Activated CD4-positive, alpha-beta T cell treated with anti-CD3 and anti-CD28 coated beads for 48 hours (primary cell): ENCODE data around the gene ZNF777.
"Not testable (repeated sequence)": the region's sequence is repeated elsewhere in the genome, so short reads cannot be mapped to it uniquely, and the experiment has no call there.

ENCODE experiments used
- DNase-seq: peaks from one replicate; pipeline ENCODE4 v3.0.0-alpha.2; 2020

Gene ZNF777

GRCh38 chr7:149450821-149451220 lies 10.0 kb downstream of the ZNF777 start:
- no peak for DNase-seq

DNA sequence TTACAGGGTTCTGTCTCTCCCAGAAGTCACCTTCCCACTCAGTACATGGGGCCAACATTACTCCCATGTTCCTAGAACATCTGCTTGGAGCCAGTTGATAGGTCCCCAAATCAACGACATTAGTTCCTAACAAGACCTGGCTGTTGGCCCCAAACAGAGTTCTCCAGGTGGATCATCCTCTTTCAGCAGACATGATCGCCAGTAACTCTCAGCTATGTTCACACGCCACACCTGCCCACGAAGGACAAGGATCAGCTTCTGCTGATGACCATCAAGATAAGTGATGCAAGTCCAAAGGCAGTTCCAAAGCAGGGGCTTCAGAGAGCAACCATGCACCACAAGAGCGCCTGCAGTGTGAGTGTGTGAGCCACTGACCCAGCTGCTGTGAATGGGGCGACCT lies 11.0 kb downstream of the ZNF777 start:
- no peak for DNase-seq

DNA sequence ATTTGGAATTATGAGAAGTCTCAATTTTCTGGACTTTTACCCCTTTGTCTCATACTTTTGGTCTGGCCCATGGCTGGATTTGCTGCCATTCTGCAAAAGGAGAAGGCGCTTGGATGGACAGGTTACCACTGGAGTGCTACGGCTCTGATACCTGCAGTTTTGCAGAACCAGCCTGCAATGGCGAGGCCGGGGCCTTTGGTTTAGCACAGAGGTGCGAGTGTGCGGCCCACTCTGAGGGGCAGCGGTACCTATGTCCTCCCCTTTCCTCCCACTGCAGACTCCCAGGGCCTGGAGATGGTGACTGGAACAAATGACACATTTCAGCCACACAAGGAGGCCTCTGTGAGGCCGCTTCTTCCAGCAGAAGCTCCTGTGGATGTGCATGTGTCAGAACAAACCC lies 11.9 kb downstream of the ZNF777 start:
- no peak for DNase-seq

GRCh38 chr7:149446026-149446425 lies 14.8 kb downstream of the ZNF777 start:
- DNase-seq = not testable (repeated sequence)

GRCh38 chr7:149444287-149444686 lies 16.6 kb downstream of the ZNF777 start:
- no peak for DNase-seq

- no peak for DNase-seq
These were observed 17.3 kb downstream of the ZNF777 start for GRCh38 chr7:149443523-149443922.

- no peak for DNase-seq
These were observed 17.9 kb downstream of the ZNF777 start for GRCh38 chr7:149442924-149443323.

DNA sequence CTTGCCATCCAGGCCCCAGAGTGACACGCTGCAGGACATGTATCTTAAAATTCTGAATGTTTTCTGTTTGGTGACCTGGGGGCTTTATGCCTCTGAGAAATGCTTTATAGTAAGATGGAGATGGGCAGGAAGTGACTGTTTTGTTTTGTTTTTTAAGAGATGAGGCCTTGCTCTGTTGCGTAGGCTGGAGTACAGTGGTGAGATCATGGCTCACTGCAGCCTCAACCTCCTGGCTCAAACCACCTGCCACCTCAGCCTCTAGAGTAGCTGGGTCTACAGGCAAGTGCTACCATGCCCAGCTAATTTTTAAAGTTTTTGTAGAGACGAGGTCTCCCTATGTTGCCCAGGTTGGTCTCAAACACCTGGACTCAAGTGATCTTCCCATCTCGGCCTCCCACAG lies 20.6 kb downstream of the ZNF777 start:
- peak; percentile 25 for DNase-seq

DNA sequence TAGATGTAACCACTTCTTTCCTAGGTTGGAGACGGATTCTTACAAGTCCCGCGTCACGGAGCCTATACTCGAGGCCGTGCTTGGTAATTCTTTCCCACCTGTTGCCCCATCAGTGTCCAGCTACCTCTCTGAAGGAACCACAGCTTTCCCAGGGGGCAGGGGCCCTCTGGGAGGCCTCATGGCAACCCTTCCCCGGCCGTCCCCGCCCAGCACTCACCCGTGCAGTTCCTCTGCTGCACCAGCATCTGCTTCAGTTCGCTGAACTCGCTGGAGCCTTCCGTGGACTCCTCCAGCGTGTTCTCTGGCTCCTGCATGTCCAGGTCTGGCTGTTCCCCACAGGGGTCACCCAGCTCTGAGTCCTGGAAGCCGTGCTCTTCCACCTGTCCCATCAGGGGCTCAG lies 24.5 kb downstream of the ZNF777 start:
- DNase-seq = no peak

DNA sequence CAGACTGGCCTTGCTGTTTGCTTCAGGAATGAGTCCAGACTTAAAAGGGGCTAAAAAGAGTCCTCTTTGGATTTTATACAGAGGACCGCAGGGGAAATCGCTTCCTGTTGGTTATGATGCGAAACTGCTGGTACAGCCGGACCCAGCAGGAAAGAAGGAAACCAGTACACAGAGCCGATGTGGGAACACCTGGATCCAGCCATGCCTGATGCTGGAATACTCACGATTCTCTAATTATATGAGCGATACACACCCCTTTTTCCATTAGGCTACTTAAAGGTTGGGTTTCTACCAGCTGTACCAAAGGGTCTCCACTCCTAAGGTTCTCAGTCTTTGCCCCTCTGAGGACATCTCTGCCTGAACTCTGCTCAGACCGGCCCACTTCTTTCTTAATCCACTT lies 27.7 kb downstream of the ZNF777 start:
- no peak for DNase-seq

DNA sequence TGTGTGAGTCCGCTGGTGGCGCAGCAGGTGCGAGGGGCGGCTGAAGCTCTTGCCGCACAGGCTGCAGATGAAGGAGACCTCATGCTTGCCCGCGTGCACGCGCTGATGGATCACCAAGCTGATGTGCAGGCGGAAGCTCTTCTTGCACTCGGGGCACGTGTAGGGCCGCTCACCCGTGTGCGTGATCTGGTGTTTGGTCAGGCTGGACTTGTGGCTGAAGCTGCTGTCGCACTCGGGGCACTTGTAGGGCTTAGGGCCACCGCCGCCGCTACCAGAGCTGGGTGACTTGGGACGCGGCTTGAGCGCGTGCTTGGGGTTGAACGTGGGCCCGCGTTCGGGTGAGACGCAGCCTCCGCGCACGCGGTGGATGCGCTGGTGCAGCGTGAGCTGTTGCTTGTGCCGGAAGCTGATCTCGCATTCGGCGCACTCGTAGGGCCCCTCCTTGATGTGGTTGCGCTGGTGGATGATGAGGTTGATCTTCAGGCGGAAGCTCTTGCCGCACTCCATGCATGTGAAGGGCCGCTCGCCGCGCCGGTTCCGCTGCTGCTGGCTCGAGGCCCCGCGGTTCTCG lies 28.7 kb downstream of the ZNF777 start:
- DNase-seq = no peak

DNA sequence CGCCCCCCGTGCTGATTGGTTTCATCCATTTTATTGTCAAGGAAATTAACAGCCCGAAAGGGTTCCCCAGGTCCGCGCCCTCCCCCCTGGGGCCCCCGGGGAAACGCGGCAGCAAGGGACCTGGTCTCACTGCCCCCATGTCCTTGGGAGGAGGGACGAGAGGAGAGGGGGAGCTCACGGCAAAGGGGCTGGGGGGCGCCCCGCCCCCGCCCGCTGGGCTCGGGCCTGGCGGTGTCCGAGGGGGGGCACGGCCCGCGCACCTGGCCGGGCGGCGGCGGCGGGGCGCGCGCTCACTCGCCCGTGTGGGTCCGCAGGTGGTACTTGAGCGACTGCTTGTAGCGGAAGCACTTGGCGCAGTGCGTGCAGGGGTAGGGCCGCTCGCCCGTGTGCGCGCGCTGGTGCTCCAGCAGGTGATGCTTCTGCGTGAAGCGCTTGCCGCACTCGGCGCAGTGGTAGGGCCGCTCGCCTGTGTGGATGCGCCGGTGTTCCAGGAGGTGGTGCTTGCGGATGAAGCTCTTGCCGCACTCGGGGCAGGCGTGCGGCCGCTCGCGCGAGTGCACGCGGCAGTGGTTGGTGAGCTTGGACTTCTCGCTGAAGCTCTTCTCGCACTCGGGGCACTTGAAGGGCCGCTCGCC lies 29.3 kb downstream of the ZNF777 start:
- no peak for DNase-seq

DNA sequence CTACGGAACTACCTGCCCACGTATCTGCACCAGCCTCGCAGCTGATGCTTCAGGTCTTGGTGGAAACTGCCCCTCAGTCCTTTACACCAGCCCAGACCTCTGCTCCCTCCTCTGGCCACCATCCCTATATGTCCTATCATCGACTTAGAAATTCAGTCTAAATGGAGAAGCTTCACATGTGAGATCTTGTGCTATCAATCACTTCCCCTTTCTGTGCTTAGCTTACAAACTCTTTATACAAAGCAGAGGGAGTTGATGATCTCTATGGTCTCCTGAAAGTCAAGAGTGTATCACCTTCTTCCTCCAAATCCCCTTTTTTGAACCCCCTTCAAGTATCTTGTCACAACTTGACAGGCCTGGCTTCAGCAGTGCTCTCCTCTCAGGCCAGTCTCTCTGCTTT lies 30.7 kb downstream of the ZNF777 start:
- DNase-seq = no peak

DNA sequence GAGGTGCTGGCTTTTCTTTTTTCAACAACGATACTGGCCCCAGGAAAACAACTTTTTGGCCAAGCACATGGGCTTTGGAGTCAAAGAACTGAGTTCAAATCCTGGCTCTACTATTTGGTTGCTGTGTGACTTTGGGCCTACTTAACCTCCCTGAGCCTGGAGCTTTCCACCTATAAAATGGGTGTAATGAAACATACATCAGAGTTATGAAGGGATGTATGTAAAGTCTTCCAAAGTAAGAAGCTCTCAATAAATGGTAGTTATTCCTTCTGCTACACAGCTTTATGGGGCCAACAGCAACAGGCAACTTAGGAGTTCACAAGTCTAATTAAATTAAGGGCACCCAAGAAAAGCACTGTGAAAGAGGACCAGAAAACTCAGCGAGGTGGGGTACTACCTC lies 33.0 kb downstream of the ZNF777 start:
- DNase-seq = no peak

DNA sequence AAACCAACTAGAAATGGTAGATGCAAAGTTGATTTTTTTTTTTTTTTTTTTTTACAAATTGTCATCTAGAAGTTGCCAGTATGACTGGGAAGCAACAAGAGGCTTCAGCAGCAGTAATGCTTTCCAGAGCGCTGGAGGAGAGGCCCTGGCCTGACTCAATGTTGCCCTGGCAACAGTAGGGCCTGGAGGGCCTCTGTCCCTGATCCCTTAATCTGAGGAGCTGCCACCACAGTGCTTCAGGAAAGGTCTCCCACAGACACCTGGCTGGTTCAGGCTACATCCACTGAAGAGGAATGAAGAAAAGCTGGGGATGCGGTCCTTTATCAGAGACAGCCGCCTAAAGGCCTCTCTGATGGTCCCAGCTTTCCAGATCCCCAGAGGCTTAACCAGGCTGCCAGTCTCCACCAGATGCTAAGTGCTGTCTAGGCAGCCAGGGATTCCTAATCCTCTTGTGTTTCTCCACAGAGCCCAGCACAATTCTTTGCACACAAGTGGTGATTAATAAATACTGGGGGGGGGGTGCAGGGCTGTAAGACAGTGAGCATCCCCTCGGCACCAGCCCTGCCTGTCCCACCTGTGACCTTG lies 33.7 kb downstream of the ZNF777 start:
- no peak for DNase-seq

- DNase-seq = no peak
These were observed 37.3 kb downstream of the ZNF777 start for GRCh38 chr7:149423449-149424110.

- DNase-seq = peak; percentile 46
These were observed 38.0 kb downstream of the ZNF777 start for GRCh38 chr7:149422914-149423301.

GRCh38 chr7:149422162-149422913 lies 38.5 kb downstream of the ZNF777 start:
- peak; percentile 76 for DNase-seq

DNA sequence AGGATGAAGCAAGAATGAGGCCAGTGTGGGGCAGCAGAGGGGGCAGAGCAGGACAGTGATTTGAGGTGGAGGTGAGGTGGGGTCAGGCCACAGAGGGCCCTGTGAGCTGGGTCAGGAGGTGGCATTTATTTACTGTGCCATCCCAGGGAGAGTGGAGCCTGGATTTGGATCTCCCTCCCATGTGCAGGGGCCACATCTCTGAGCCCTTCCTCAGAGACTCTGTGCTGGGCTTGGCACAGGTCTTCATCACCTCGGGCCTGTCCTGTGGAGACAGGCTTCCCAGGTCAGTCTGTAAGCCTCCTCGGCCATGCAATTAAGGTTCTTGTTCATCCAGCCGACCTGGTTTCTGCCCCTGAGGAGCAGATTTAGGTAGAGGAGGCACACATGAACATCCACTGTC lies 40.9 kb downstream of the ZNF777 start:
- no peak for DNase-seq

DNA sequence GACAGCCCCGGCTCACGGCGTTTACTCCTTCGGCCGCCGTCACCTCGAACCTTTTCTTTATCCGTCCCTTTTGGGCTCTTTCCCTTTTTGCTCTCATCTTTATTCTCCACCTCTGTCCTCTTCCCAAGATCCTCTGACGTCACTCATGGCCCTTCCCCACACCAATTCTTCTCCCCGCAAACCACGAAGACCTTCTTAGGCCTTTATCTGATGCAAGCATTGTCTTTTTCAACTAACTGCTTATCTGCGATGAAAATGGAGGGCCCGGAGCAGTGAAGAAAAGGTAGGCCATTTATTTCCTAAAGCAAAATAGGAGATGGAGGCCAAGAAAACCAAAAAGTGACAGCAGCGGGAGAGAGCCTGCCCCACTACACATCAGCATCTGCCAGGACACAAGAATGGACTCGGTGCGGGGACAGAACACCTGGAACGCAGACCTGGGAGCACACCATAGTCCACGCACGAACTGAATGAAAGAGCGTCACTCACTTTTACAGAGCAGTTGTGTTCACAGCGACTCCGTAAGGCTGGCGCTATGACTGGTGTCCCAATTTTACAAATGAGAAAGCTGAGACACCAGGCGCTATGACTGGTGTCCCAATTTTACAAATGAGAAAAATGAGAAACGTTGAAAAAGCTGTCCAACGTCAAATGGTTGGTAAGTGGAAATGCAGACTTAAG lies 45.3 kb downstream of the ZNF777 start:
- no peak for DNase-seq

DNA sequence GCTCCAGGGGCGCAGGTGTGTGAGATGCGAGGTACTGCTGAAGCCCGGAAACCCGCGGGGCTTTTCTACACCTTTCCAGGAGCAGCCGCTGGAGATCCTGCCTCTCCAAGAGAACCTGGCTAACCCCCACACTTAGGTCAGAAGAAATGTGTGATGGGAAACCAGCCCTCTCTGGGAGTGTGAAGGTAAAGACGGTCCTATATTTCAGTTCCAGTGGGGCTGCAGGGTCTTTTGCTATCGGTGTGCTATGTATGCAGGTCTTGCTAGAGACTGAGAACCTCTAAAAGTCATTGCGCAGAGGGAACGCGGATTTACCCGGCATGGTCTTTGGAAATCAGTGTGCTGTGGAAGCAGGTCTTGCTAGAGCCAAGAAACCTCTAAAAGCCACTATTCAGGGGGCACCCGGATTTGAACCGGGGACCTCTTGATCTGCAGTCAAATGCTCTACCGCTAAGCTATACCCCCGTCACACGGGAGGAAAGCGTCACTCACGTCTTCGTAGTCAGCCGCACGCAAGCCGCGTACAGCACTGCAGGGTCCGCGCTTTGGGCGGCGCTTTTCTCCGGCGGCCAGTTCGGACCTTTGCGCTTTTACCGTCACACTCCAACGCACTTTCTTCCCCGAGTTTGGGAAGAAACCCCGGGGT lies 46.0 kb downstream of the ZNF777 start:
- DNase-seq = peak; percentile 79

GRCh38 chr7:149414171-149414570 lies 46.7 kb downstream of the ZNF777 start:
- DNase-seq = no peak
